Body of pancreas (tissue), 4 donors: ENCODE measurements around the gene PNMA8C.

ENCODE experiments used
- POLR2A ChIP-seq, 3 donors: fragments of 450-650 bp; IDR thresholded peaks; one replicate each; pipeline ENCODE4 v1.6.1; 2016; ENCODE audit warnings: antibody characterized with exemption in 3 of 3, mild to moderate bottlenecking in 2 of 3
- TF ChIP-seq, protein P1 (sequence below), 7 experiments: fragments of 450-650 bp in 4 of 7; fragments of 200-600 bp in 3 of 7; sonication (generic) in 3 of 7; IDR thresholded peaks; one replicate each; pipeline ENCODE4 v1.5.1; 2016 to 2019; ENCODE audit warnings: antibody characterized with exemption in 7 of 7

- TF ChIP-seq, protein P1, sequence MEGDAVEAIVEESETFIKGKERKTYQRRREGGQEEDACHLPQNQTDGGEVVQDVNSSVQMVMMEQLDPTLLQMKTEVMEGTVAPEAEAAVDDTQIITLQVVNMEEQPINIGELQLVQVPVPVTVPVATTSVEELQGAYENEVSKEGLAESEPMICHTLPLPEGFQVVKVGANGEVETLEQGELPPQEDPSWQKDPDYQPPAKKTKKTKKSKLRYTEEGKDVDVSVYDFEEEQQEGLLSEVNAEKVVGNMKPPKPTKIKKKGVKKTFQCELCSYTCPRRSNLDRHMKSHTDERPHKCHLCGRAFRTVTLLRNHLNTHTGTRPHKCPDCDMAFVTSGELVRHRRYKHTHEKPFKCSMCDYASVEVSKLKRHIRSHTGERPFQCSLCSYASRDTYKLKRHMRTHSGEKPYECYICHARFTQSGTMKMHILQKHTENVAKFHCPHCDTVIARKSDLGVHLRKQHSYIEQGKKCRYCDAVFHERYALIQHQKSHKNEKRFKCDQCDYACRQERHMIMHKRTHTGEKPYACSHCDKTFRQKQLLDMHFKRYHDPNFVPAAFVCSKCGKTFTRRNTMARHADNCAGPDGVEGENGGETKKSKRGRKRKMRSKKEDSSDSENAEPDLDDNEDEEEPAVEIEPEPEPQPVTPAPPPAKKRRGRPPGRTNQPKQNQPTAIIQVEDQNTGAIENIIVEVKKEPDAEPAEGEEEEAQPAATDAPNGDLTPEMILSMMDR (IDR thresholded peaks at IDR 0.05), result no peak
- TF ChIP-seq POLR2A (IDR thresholded peaks at IDR 0.05), result no peak
These were observed 50.5 kb downstream of the PNMA8C start for GRCh38 chr19:46378268-46378667.
